K562 (cell line): ENCODE measurements around the gene EFNA1. TPM values are rescaled to one million over a fixed set of nuclear protein-coding genes. Genes with fewer than 3 reads are reported as not detected.

ENCODE experiments used
- ASH1L ChIP-seq: fragments of 450-650 bp; IDR thresholded peaks from 2 replicates; pipeline ENCODE4 v1.6.1; 2018; ENCODE audit warnings: borderline replicate concordance, mild to moderate bottlenecking, low read depth; ENCODE audit not compliant: partially characterized antibody
- CCNT2 ChIP-seq: IDR thresholded peaks from 2 replicates; pipeline ENCODE4 v1.6.1; 2011; ENCODE audit warnings: borderline replicate concordance, low read depth, mild to moderate bottlenecking, moderate library complexity, mixed read lengths, low read length; ENCODE audit not compliant: insufficient read length; ENCODE audit errors: extremely low read depth
- DMBX1 ChIP-seq: fragments of 250-450 bp; sonication (Bioruptor Pico); IDR thresholded peaks from 2 replicates; pipeline ENCODE4 v1.8.0; 2022; ENCODE audit warnings: inconsistent platforms, mild to moderate bottlenecking, moderate library complexity, borderline replicate concordance
- EGR1 ChIP-seq: fragments of 450-650 bp; conservative IDR thresholded peaks from 2 replicates; pipeline ENCODE4 v1.6.1; 2017; ENCODE audit warnings: mild to moderate bottlenecking
- EWSR1 ChIP-seq: fragments of 450-650 bp; IDR thresholded peaks from 2 replicates; pipeline ENCODE4 v1.6.1; 2018; ENCODE audit warnings: borderline replicate concordance, mild to moderate bottlenecking, low read depth, moderate library complexity; ENCODE audit not compliant: partially characterized antibody
- FOXM1 ChIP-seq, 2 experiments: fragments of 450-650 bp in 1 of 2; sonication (generic) in 1 of 2; formaldehyde crosslinking in 1 of 2; IDR thresholded peaks; 2 replicates each; pipeline versions ENCODE4 v1.6.1 to v1.9.0; 2017 to 2022; ENCODE audit warnings: low read depth in 2 of 2, mild to moderate bottlenecking in 2 of 2, missing genetic modification reagents in 1 of 2, moderate library complexity in 1 of 2
- GATA2 ChIP-seq: sonication (generic); formaldehyde crosslinking; IDR thresholded peaks from 2 replicates; pipeline ENCODE4 v1.4.0; 2020; ENCODE audit warnings: mild to moderate bottlenecking, missing genetic modification reagents
- HMGN3 ChIP-seq: IDR thresholded peaks from 2 replicates; pipeline ENCODE4 v1.6.1; 2011; ENCODE audit warnings: borderline replicate concordance, low read depth, mild to moderate bottlenecking, mixed read lengths, low read length; ENCODE audit not compliant: insufficient read length; ENCODE audit errors: extremely low read depth
- KAT7 ChIP-seq: sonication (generic); formaldehyde crosslinking; IDR thresholded peaks from 2 replicates; pipeline ENCODE4 v1.8.0; 2022; ENCODE audit warnings: missing genetic modification reagents, mild to moderate bottlenecking, borderline replicate concordance
- MAZ ChIP-seq, 2 experiments: fragments of 450-650 bp in 1 of 2; sonication (generic) in 1 of 2; formaldehyde crosslinking; IDR thresholded peaks in 1 of 2; conservative IDR thresholded peaks in 1 of 2; 2 replicates each; pipeline versions ENCODE4 v1.4.0 to v1.5.0; 2020; ENCODE audit warnings: mild to moderate bottlenecking in 1 of 2, missing genetic modification reagents in 1 of 2
- NONO ChIP-seq, 2 experiments: fragments of 200-400 bp in 1 of 2; fragments of 450-650 bp in 1 of 2; formaldehyde crosslinking in 1 of 2; IDR thresholded peaks; 2 replicates each; pipeline ENCODE4 v1.6.1; 2017; ENCODE audit warnings: low read depth in 2 of 2, mild to moderate bottlenecking in 2 of 2, moderate library complexity in 2 of 2, low read length in 1 of 2
- POLR2G ChIP-seq: fragments of 200-400 bp; formaldehyde crosslinking; IDR thresholded peaks from 2 replicates; pipeline ENCODE4 v1.6.1; 2017; ENCODE audit warnings: low read depth, mild to moderate bottlenecking, antibody characterized with exemption, low read length, moderate library complexity
- RB1 ChIP-seq: fragments of 450-650 bp; IDR thresholded peaks from 2 replicates; pipeline ENCODE4 v1.6.1; 2017; ENCODE audit warnings: low read depth, mild to moderate bottlenecking
- ZBTB7A ChIP-seq: IDR thresholded peaks from 2 replicates; pipeline ENCODE4 v1.6.1; 2011; ENCODE audit warnings: low read depth, mild to moderate bottlenecking, low read length, moderate library complexity, borderline replicate concordance; ENCODE audit not compliant: control insufficient read depth
- ZNF197 ChIP-seq: fragments of 200-800 bp; sonication (Bioruptor generic); IDR thresholded peaks from 2 replicates; pipeline ENCODE4 v1.6.1; 2016; ENCODE audit warnings: low read depth, missing genetic modification characterization, missing compliant biosample characterization
- ZNF431 ChIP-seq: sonication (generic); formaldehyde crosslinking; IDR thresholded peaks from 2 replicates; pipeline ENCODE4 v1.8.0; 2022; ENCODE audit warnings: mild to moderate bottlenecking, missing genetic modification reagents
- ZNF445 ChIP-seq: fragments of 250-450 bp; sonication (Bioruptor Pico); IDR thresholded peaks from 2 replicates; pipeline ENCODE4 v1.4.0; 2020; ENCODE audit warnings: low read depth, mild to moderate bottlenecking, moderate library complexity
- ZNF589 ChIP-seq: fragments of 200-800 bp; sonication (Bioruptor generic); IDR thresholded peaks from 2 replicates; pipeline ENCODE4 v1.6.1; 2016; ENCODE audit warnings: low read depth, missing genetic modification characterization, missing compliant biosample characterization
- polyA plus RNA-seq, 8 experiments: library from polyadenylated mRNA; depleted of rRNA in 4 of 8; stranded (reverse) in 5 of 8; unstranded in 3 of 8; fragments of >200 nt; fragmentation: Nextera tagmentation in 2 of 8; fragmentation: Illumina TruSeq in 1 of 8; extraction: Ambion mirVana in 2 of 8; extraction: Trizol in 1 of 8; gene quantifications; 2 replicates each; pipeline versions ENCODE4 v1.2.1 to v1.2.3, GENCODE V29; 2011 to 2014; ENCODE audit warnings: inconsistent platforms in 1 of 8, missing spikeins in 1 of 8
- total RNA-seq, 7 experiments: library from RNA; depleted of rRNA in 6 of 7; stranded (reverse); fragments of >200 nt in 6 of 7; fragmentation: Illumina TruSeq in 2 of 7; extraction: Trizol in 2 of 7; gene quantifications; 2 replicates each; pipeline versions ENCODE4 v1.2.1 to v1.2.3, GENCODE V29; 2011 to 2021; ENCODE audit warnings: low replicate concordance in 1 of 7
- TF ChIP-seq, protein P1 (sequence below): IDR thresholded peaks from 2 replicates; pipeline ENCODE4 v1.6.1; 2012; ENCODE audit warnings: low read depth, low read length, improper control_type of control experiment, borderline replicate concordance
- TF ChIP-seq, protein P2 (sequence below): sonication (generic); formaldehyde crosslinking; IDR thresholded peaks from 2 replicates; pipeline ENCODE4 v1.8.0; 2022; ENCODE audit warnings: mild to moderate bottlenecking, missing genetic modification reagents
- TF ChIP-seq, protein P3 (sequence below): conservative IDR thresholded peaks from 2 replicates; pipeline ENCODE4 v1.6.1; 2011; ENCODE audit warnings: low read depth, mild to moderate bottlenecking, low read length; ENCODE audit not compliant: control insufficient read depth

Gene EFNA1
- total and polyA plus RNA-seq, 9 of the 15 experiments (the other 6 are each of a cell fraction or from before 2014, with no cell fraction given): 2.1 to 9.3 (median 3.0) TPM

DNA sequence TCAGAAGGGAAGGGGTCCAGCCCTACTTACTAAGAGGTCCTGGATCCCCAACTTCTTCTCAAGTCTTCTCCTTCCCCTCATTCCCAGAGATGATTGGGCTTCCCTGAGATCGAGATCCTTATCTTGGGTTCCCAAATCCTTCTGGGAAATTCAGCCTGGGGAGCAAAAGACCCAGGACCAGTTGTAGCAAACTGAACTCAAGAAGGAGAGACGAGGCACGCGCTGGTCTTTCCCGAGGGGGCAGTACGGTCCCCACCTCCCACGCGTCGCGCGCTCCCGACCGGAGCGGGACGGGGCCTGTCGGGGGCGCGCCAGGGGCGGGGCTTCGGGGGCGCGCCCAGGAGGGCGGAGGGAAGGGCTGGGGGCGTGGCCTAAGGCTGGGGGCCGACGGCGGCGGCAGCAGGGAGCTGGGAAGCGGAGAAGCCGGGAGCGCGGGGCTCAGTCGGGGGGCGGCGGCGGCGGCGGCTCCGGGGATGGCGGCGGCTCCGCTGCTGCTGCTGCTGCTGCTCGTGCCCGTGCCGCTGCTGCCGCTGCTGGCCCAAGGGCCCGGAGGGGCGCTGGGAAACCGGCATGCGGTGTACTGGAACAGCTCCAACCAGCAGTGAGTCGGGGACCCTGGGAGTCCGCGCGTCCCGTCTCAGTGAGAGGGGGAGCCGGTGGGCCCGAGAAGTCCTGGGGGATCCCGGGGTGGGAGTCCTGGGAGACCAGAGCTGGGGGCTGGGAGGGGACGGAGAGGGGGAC lies 49.0 kb upstream of the EFNA1 start, which contains the start of gene EFNA3 (continued):
- TF ChIP-seq KAT7 (CRISPR knock-in tag) (peak; percentile 16; the same call in 1 of the 2 replicates), FOXM1 (IDR thresholded peaks at IDR 0.05; ENCODE audit: low read depth) (no peak), FOXM1 (CRISPR knock-in tag; IDR thresholded peaks at IDR 0.05; ENCODE audit: low read depth) (no peak), ZNF589 (0 out of 2 replicates have a peak, but pooled peaks have one; percentile 67), ASH1L (peak; percentile 29), DMBX1 (CRISPR knock-in tag) (peak; percentile 51; the same call in 1 of the 2 replicates), POLR2G (peak; percentile 53), EGR1 (peak; percentile 93), ZNF445 (CRISPR knock-in tag) (no peak), MAZ (CRISPR knock-in tag; conservative IDR thresholded peaks at IDR 0.05 in 1 of 2, IDR thresholded peaks at IDR 0.05 in 1 of 2) (peak; percentile 44 to 71; a peak in 3 of 4 replicates), RB1 (peak; percentile 67; the same call in 1 of the 2 replicates), CCNT2 (peak; percentile 56), HMGN3 (peak; percentile 57), NONO (IDR thresholded peaks at IDR 0.05; ENCODE audit: low read depth in 2 of 2, low read length in 1 of 2) (0 out of 4 replicates have a peak, but pooled peaks of 1 of the 2 experiments have one; percentile 53), ZNF197 (peak; percentile 81; the same call in 1 of the 2 replicates), EWSR1 (no peak), ZBTB7A (peak; percentile 49; the same call in 1 of the 2 replicates), GATA2 (CRISPR knock-in tag) (0 out of 2 replicates have a peak, but pooled peaks have one; percentile 59), ZNF431 (CRISPR knock-in tag) (peak; percentile 75)
- TF ChIP-seq, protein P1, sequence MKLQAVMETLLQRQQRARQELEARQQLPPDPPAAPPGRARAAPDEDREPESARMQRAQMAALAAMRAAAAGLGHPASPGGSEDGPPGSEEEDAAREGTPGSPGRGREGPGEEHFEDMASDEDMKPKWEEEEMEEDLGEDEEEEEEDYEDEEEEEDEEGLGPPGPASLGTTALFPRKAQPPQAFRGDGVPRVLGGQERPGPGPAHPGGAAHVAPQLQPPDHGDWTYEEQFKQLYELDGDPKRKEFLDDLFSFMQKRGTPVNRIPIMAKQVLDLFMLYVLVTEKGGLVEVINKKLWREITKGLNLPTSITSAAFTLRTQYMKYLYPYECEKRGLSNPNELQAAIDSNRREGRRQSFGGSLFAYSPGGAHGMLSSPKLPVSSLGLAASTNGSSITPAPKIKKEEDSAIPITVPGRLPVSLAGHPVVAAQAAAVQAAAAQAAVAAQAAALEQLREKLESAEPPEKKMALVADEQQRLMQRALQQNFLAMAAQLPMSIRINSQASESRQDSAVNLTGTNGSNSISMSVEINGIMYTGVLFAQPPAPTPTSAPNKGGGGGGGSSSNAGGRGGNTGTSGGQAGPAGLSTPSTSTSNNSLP: no peak
- TF ChIP-seq, protein P2, sequence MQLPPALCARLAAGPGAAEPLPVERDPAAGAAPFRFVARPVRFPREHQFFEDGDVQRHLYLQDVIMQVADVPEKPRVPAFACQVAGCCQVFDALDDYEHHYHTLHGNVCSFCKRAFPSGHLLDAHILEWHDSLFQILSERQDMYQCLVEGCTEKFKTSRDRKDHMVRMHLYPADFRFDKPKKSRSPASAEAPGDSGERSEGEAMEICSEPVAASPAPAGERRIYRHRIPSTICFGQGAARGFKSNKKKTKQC: 0 out of 2 replicates have a peak, but pooled peaks have one; percentile 39
- TF ChIP-seq, protein P3, sequence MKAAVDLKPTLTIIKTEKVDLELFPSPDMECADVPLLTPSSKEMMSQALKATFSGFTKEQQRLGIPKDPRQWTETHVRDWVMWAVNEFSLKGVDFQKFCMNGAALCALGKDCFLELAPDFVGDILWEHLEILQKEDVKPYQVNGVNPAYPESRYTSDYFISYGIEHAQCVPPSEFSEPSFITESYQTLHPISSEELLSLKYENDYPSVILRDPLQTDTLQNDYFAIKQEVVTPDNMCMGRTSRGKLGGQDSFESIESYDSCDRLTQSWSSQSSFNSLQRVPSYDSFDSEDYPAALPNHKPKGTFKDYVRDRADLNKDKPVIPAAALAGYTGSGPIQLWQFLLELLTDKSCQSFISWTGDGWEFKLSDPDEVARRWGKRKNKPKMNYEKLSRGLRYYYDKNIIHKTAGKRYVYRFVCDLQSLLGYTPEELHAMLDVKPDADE: 0 out of 2 replicates have a peak, but pooled peaks have one; percentile 10
